ENCODE results near the gene TCF7L1. TPM values are rescaled to one million over a fixed set of nuclear protein-coding genes. Genes with fewer than 3 reads are reported as not detected.

Gene TCF7L1
- polyA plus RNA-seq, 3 donors, result 0.05 to 0.09 TPM; not detected in 1

- Histone ChIP-seq H3K4me2 (replicated peaks; ENCODE audit: extremely low read depth, low read length, poor library complexity, severe bottlenecking) (no peak overlapping the region), H3K27ac (ENCODE audit: low read depth in 1 of 2, low read length in 2 of 2) (no peak overlapping the region), H3K4me1 (ENCODE audit: control insufficient read depth in 1 of 2, insufficient read depth in 2 of 2, low read length in 2 of 2) (peaks cover 14 to 19% of the 10 kb centered on the region in 2 donors), H3K9ac (ENCODE audit: insufficient read depth, low read length, poor library complexity, severe bottlenecking) (no peak overlapping the region), H4K20me1 (ENCODE audit: insufficient read depth, low read length) (no peaks in the 10 kb centered on the region), H3K36me3 (replicated peaks in 1 of 2; ENCODE audit: control insufficient read depth in 1 of 2, insufficient read depth in 2 of 2, low read length in 2 of 2) (no peaks in the 10 kb centered on the region), H3K9me3 (replicated peaks in 1 of 2; ENCODE audit: control insufficient read depth in 1 of 2, insufficient read depth in 1 of 2, low read length in 2 of 2) (peaks cover 0 to 15% of the 10 kb centered on the region in 2 donors), H3K27me3 (ENCODE audit: control insufficient read depth in 2 of 2, insufficient read depth in 2 of 2, low read length in 2 of 2) (peaks cover 34 to 51% of the 10 kb centered on the region in 2 donors), H3K79me2 (ENCODE audit: insufficient read depth, low read length) (no peaks in the 10 kb centered on the region), H3K4me3 (replicated peaks in 1 of 3; ENCODE audit: low read depth in 2 of 3, low read length in 3 of 3) (no peak overlapping the region), H2AFZ (ENCODE audit: insufficient read depth, low read depth, low read length, poor library complexity, severe bottlenecking) (no peak overlapping the region)
- no peak for TF ChIP-seq CTCF (IDR thresholded peaks at IDR 0.05)
- 83% methylated on average over 2 of the region's 3 CpGs for WGBS (ENCODE audit: insufficient coverage)
- Mint-ChIP-seq H3K36me3 (no peaks in the 10 kb centered on the region), H3K9me3 (peaks cover 0 to 8% (median 4%) of the 10 kb centered on the region in 7 donors), H3K27ac (no peak overlapping the region), H3K27me3 (ENCODE audit: low read depth in 3 of 3) (peaks cover 47 to 48% (median 47%) of the 10 kb centered on the region in 3 donors), H3K4me3 (peak overlapping the region in 1 of 2 donors; percentile 35), H3K4me1 (peaks cover 16% of the 10 kb centered on the region)
- DNase-seq, result no peak
- intact Hi-C loops (cut with micrococcal nuclease), result no loop called here
Observed at GRCh38 chr2:85129861-85130260, 3.3 kb upstream of the TCF7L1 start.

- no CpG with 5 or more reads among the region's 2 CpGs for WGBS (ENCODE audit: insufficient coverage)
Observed at GRCh38 chr2:85130407-85130806, 2.8 kb upstream of the TCF7L1 start.

More at GRCh38 chr2:85130407-85130806, 2.8 kb upstream of the TCF7L1 start:
- H3K4me3 Mint-ChIP-seq, result no peak overlapping the region
- TF ChIP-seq CTCF (IDR thresholded peaks at IDR 0.05), result no peak
- peaks cover 52 to 53% (median 53%) of the 10 kb centered on the region in 3 donors for H3K27me3 Mint-ChIP-seq (ENCODE audit: low read depth in 3 of 3)
- DNase-seq, result no peak
- H3K4me2 ChIP-seq (replicated peaks; ENCODE audit: extremely low read depth, low read length, poor library complexity, severe bottlenecking), result no peak overlapping the region
- no peak overlapping the region for H3K9ac ChIP-seq (ENCODE audit: insufficient read depth, low read length, poor library complexity, severe bottlenecking)
- H3K9me3 Mint-ChIP-seq, result peaks cover 0 to 8% (median 5%) of the 10 kb centered on the region in 7 donors
- no peak overlapping the region for H3K4me3 ChIP-seq (replicated peaks in 1 of 3; ENCODE audit: low read depth in 2 of 3, low read length in 3 of 3)
- H3K36me3 Mint-ChIP-seq, result no peaks in the 10 kb centered on the region
- no peaks in the 10 kb centered on the region for H4K20me1 ChIP-seq (ENCODE audit: insufficient read depth, low read length)
- H3K36me3 ChIP-seq (replicated peaks in 1 of 2; ENCODE audit: control insufficient read depth in 1 of 2, insufficient read depth in 2 of 2, low read length in 2 of 2), result no peaks in the 10 kb centered on the region
- no peak overlapping the region for H3K27ac Mint-ChIP-seq
- peaks cover 16% of the 10 kb centered on the region for H3K4me1 Mint-ChIP-seq
- peaks cover 14 to 20% of the 10 kb centered on the region in 2 donors for H3K4me1 ChIP-seq (ENCODE audit: control insufficient read depth in 1 of 2, insufficient read depth in 2 of 2, low read length in 2 of 2)
- H3K27ac ChIP-seq (ENCODE audit: low read depth in 1 of 2, low read length in 2 of 2), result no peak overlapping the region
- intact Hi-C loops (cut with micrococcal nuclease), result no loop called here
- no peak overlapping the region for H2AFZ ChIP-seq (ENCODE audit: insufficient read depth, low read depth, low read length, poor library complexity, severe bottlenecking)
- peaks cover 38 to 56% of the 10 kb centered on the region in 2 donors for H3K27me3 ChIP-seq (ENCODE audit: control insufficient read depth in 2 of 2, insufficient read depth in 2 of 2, low read length in 2 of 2)
- H3K79me2 ChIP-seq (ENCODE audit: insufficient read depth, low read length), result no peaks in the 10 kb centered on the region
- peaks cover 0 to 18% of the 10 kb centered on the region in 2 donors for H3K9me3 ChIP-seq (replicated peaks in 1 of 2; ENCODE audit: control insufficient read depth in 1 of 2, insufficient read depth in 1 of 2, low read length in 2 of 2)

Measured in CD14-positive monocyte (primary cell).